ENCODE data around the gene C5orf63. TPM values are rescaled to one million over a fixed set of nuclear protein-coding genes. Genes with fewer than 3 reads are reported as not detected.

C5orf63 gene
- polyA plus RNA-seq, 1 donor from 2014 or later, result not detected

GRCh38 chr5:127094161-127094814, 21.0 kb upstream of the C5orf63 start:
- TF ChIP-seq REST (IDR thresholded peaks at IDR 0.05; ENCODE audit: borderline replicate concordance) (no peak), EP300 (conservative IDR thresholded peaks at IDR 0.05; ENCODE audit: poor library complexity, severe bottlenecking) (no peak), CTCF (IDR thresholded peaks at IDR 0.05; ENCODE audit: poor library complexity, severe bottlenecking) (no peak), POLR2AphosphoS5 (IDR thresholded peaks at IDR 0.05) (no peak), MXI1 (conservative IDR thresholded peaks at IDR 0.05; ENCODE audit: poor library complexity, severe bottlenecking) (no peak), EZH2 (IDR thresholded peaks at IDR 0.05; ENCODE audit: borderline replicate concordance, insufficient read depth, low read length, poor library complexity, severe bottlenecking) (no peak), TAF1 (IDR thresholded peaks at IDR 0.05; ENCODE audit: low read depth) (no peak), SMC3 (conservative IDR thresholded peaks at IDR 0.05; ENCODE audit: poor library complexity) (no peak), RAD21 (conservative IDR thresholded peaks at IDR 0.05) (no peak)
- Histone ChIP-seq H3K9me2 (ENCODE audit: insufficient read depth, low read length) (no peaks in the 10 kb centered on the region), H3K4me2 (ENCODE audit: low read length) (no peak overlapping the region)

GRCh38 chr5:127092690-127093089, 19.4 kb upstream of the C5orf63 start:
- Histone ChIP-seq H4K20me1 (ENCODE audit: insufficient read depth) (no peaks in the 10 kb centered on the region), H3K27me3 (ENCODE audit: insufficient read depth, low read depth, low read length) (no peaks in the 10 kb centered on the region), H3K4me2 (ENCODE audit: low read length) (no peak overlapping the region), H3K9me2 (ENCODE audit: insufficient read depth, low read length) (no peaks in the 10 kb centered on the region), H3K9me3 (ENCODE audit: low read length) (no peaks in the 10 kb centered on the region), H3K4me3 (ENCODE audit: low read length) (no peak overlapping the region), H3K27ac (ENCODE audit: low read length) (no peak overlapping the region), H3K79me2 (replicated peaks; ENCODE audit: insufficient read depth, low read length) (no peaks in the 10 kb centered on the region), H3F3A (ENCODE audit: insufficient read depth, low read length, poor library complexity, severe bottlenecking) (no peaks in the 10 kb centered on the region), H2AFZ (ENCODE audit: low read depth, low read length) (no peak overlapping the region), H3K36me3 (ENCODE audit: insufficient read depth, low read length) (no peaks in the 10 kb centered on the region), H3K9ac (ENCODE audit: low read length) (no peak overlapping the region)
- TF ChIP-seq REST (IDR thresholded peaks at IDR 0.05; ENCODE audit: borderline replicate concordance) (no peak), RAD21 (conservative IDR thresholded peaks at IDR 0.05) (no peak), SMC3 (conservative IDR thresholded peaks at IDR 0.05; ENCODE audit: poor library complexity) (no peak), EZH2 (IDR thresholded peaks at IDR 0.05; ENCODE audit: borderline replicate concordance, insufficient read depth, low read length, poor library complexity, severe bottlenecking) (no peak), EP300 (conservative IDR thresholded peaks at IDR 0.05; ENCODE audit: poor library complexity, severe bottlenecking) (no peak), CTCF (IDR thresholded peaks at IDR 0.05; ENCODE audit: poor library complexity, severe bottlenecking) (no peak), POLR2AphosphoS5 (IDR thresholded peaks at IDR 0.05) (no peak)

More at GRCh38 chr5:127094161-127094814, 21.0 kb upstream of the C5orf63 start:
- Histone ChIP-seq H4K20me1 (ENCODE audit: insufficient read depth) (no peaks in the 10 kb centered on the region), H3K36me3 (ENCODE audit: insufficient read depth, low read length) (no peaks in the 10 kb centered on the region), H3K9ac (ENCODE audit: low read length) (no peak overlapping the region), H3K27me3 (ENCODE audit: insufficient read depth, low read depth, low read length) (no peaks in the 10 kb centered on the region), H3K4me3 (ENCODE audit: low read length) (no peak overlapping the region), H3F3A (ENCODE audit: insufficient read depth, low read length, poor library complexity, severe bottlenecking) (no peaks in the 10 kb centered on the region), H3K79me2 (replicated peaks; ENCODE audit: insufficient read depth, low read length) (no peaks in the 10 kb centered on the region), H2AFZ (ENCODE audit: low read depth, low read length) (no peak overlapping the region), H3K9me3 (ENCODE audit: low read length) (no peaks in the 10 kb centered on the region), H3K27ac (ENCODE audit: low read length) (no peak overlapping the region)
